Measurements from ENCODE around the gene ZNF860.

DNA sequence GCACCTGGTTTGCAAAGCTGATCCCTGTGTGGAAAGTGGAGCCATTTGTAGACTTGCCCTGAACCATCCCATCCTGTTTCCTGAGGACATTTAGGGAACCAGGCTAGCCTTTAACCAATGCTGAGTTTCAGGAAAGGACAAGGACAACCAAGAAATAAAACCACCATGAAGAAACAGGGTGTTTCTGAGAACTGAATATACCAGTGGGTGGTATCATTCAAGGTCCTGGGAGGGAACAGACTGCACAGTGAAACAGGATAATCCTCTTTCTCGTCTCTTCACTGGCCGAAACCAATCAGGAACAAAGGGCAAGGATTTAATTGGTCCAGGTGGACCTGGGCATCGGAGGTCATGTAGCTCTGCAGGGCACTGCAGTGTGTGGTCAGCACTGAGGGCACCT, 21.8 kb downstream of the ZNF860 start:
- TF ChIP-seq POLR2AphosphoS5 (IDR thresholded peaks at IDR 0.05) (no peak), POLR2A (IDR thresholded peaks at IDR 0.05) (no peak)
- TF ChIP-seq, protein P1, sequence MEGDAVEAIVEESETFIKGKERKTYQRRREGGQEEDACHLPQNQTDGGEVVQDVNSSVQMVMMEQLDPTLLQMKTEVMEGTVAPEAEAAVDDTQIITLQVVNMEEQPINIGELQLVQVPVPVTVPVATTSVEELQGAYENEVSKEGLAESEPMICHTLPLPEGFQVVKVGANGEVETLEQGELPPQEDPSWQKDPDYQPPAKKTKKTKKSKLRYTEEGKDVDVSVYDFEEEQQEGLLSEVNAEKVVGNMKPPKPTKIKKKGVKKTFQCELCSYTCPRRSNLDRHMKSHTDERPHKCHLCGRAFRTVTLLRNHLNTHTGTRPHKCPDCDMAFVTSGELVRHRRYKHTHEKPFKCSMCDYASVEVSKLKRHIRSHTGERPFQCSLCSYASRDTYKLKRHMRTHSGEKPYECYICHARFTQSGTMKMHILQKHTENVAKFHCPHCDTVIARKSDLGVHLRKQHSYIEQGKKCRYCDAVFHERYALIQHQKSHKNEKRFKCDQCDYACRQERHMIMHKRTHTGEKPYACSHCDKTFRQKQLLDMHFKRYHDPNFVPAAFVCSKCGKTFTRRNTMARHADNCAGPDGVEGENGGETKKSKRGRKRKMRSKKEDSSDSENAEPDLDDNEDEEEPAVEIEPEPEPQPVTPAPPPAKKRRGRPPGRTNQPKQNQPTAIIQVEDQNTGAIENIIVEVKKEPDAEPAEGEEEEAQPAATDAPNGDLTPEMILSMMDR (IDR thresholded peaks at IDR 0.05), result no peak
